Gastrocnemius medialis (tissue), 4 donors: ENCODE data around the gene RCOR1.

Experiments
- POLR2A ChIP-seq, 2 donors: fragments of 450-650 bp; IDR thresholded peaks; one replicate each; pipeline ENCODE4 v1.6.1; 2017; ENCODE audit warnings: antibody characterized with exemption in 2 of 2, mild to moderate bottlenecking in 2 of 2, moderate library complexity in 2 of 2
- TF ChIP-seq, protein P1 (sequence below), 5 experiments: fragments of 450-650 bp in 3 of 5; fragments of 200-600 bp in 2 of 5; sonication (generic) in 2 of 5; IDR thresholded peaks in 4 of 5; conservative IDR thresholded peaks in 1 of 5; 1 replicate in 4 of 5; 2 replicates in 1 of 5; pipeline ENCODE4 v1.5.1; 2016 to 2019; ENCODE audit warnings: antibody characterized with exemption in 5 of 5, mild to moderate bottlenecking in 3 of 5, moderate library complexity in 3 of 5

DNA sequence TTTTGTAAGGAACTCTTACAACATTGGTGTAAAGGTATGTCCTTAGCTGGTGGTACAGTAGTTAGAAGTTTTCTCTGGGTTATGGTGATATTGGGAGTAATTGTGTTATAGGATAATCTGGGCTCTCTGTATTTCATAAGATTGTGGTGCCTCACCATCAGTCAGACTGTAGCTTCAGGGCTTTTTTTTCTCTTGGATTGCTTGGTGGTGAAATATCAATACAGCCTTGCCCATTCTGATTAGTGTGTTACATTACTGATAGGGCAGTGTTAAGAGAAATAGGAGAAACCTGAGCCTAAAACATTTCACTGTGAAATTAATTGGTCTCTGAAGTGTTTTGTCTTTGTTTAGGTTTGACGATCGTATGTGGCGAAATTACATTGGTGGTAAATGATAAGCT, 71.0 kb downstream of the RCOR1 start:
- TF ChIP-seq, protein P1, sequence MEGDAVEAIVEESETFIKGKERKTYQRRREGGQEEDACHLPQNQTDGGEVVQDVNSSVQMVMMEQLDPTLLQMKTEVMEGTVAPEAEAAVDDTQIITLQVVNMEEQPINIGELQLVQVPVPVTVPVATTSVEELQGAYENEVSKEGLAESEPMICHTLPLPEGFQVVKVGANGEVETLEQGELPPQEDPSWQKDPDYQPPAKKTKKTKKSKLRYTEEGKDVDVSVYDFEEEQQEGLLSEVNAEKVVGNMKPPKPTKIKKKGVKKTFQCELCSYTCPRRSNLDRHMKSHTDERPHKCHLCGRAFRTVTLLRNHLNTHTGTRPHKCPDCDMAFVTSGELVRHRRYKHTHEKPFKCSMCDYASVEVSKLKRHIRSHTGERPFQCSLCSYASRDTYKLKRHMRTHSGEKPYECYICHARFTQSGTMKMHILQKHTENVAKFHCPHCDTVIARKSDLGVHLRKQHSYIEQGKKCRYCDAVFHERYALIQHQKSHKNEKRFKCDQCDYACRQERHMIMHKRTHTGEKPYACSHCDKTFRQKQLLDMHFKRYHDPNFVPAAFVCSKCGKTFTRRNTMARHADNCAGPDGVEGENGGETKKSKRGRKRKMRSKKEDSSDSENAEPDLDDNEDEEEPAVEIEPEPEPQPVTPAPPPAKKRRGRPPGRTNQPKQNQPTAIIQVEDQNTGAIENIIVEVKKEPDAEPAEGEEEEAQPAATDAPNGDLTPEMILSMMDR (IDR thresholded peaks at IDR 0.05 in 4 of 5, conservative IDR thresholded peaks at IDR 0.05 in 1 of 5), result no peak
- no peak for TF ChIP-seq POLR2A (IDR thresholded peaks at IDR 0.05)
